ENCODE data around the gene PELI2. TPM values are rescaled to one million over a fixed set of nuclear protein-coding genes. Genes with fewer than 3 reads are reported as not detected.

Gene PELI2
- total RNA-seq, 2 donors from 2014 or later = 8.9 to 25.7 TPM

GRCh38 chr14:56244138-56244789 is 126.1 kb downstream of the PELI2 start:
- TF ChIP-seq POLR2AphosphoS5 (IDR thresholded peaks at IDR 0.05) (no peak), POLR2A (IDR thresholded peaks at IDR 0.05) (no peak), CTCF (IDR thresholded peaks at IDR 0.05) (no peak)
- 60% methylated on average over 5 of the region's 5 CpGs for WGBS
- Histone ChIP-seq H3K36me3 (no peaks in the 10 kb centered on the region), H3K27ac (no peak overlapping the region), H3K9me3 (no peaks in the 10 kb centered on the region), H3K27me3 (replicated peaks; ENCODE audit: insufficient read depth) (no peaks in the 10 kb centered on the region), H3K4me3 (no peak overlapping the region), H3K4me1 (replicated peaks) (no peaks in the 10 kb centered on the region)
- intact Hi-C loops (cut with DNase I) = no loop called here
- DNase-seq (ENCODE audit: low spot score) = no peak

DNA sequence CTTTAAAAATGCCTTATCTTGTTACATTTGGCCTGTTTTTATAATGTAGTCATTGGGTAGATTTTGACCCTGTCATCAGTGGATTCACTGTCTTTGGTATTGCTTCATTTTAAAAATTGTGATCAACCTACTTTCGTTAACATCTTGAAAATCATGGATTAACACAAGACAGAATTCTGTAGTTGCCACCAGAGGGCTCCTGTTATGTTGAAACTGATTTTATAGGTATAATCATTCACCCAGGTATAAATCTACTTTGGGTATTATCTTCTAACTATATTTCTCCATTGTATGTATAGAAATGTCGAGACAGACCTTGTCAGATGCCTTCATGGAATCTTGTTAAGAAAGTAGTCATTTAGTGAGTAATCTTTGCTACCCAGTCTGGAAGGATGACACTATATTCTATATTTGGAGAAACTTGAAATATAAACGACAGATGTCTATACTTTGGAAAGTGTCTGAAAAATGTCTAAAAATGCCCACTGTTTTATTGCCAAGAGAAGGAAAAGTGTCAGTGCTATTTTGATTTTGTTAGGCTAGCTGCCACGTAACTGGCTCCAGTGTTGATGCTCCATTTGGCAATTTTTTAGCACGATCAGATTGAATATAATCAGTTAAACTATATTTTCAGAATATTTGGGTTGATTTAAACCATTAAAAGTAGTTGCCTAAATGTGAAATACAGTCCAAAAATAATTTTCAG is 129.4 kb downstream of the PELI2 start:
- no peak for TF ChIP-seq POLR2AphosphoS5 (IDR thresholded peaks at IDR 0.05)
- TF ChIP-seq POLR2A (IDR thresholded peaks at IDR 0.05) = no peak
- TF ChIP-seq CTCF (IDR thresholded peaks at IDR 0.05) = peak in 2 of 4 experiments; percentile 21 to 37
- Histone ChIP-seq H3K4me3 (no peak overlapping the region), H3K4me1 (replicated peaks) (no peaks in the 10 kb centered on the region), H3K9me3 (no peaks in the 10 kb centered on the region), H3K27me3 (replicated peaks; ENCODE audit: insufficient read depth) (no peaks in the 10 kb centered on the region), H3K27ac (no peak overlapping the region), H3K36me3 (no peaks in the 10 kb centered on the region)
- intact Hi-C loops (cut with DNase I) = no loop called here
- WGBS = 72% methylated on average over 5 of the region's 5 CpGs
- no peak for DNase-seq (ENCODE audit: low spot score)

- TF ChIP-seq CTCF (IDR thresholded peaks at IDR 0.05) (no peak), POLR2A (IDR thresholded peaks at IDR 0.05) (no peak), POLR2AphosphoS5 (IDR thresholded peaks at IDR 0.05) (no peak)
- 87% methylated on average over 5 of the region's 5 CpGs for WGBS
- Histone ChIP-seq H3K4me1 (replicated peaks) (no peaks in the 10 kb centered on the region), H3K36me3 (no peaks in the 10 kb centered on the region), H3K4me3 (no peak overlapping the region), H3K9me3 (no peaks in the 10 kb centered on the region), H3K27ac (no peak overlapping the region), H3K27me3 (replicated peaks; ENCODE audit: insufficient read depth) (no peaks in the 10 kb centered on the region)
- no peak for DNase-seq (ENCODE audit: low spot score)
- intact Hi-C loops (cut with DNase I) = no loop called here
These were observed 130.2 kb downstream of the PELI2 start for GRCh38 chr14:56248442-56248841.

GRCh38 chr14:56261046-56261445 is 142.8 kb downstream of the PELI2 start:
- H3K27ac ChIP-seq = no peak overlapping the region
- DNase-seq (ENCODE audit: low spot score) = no peak
- H3K36me3 ChIP-seq = no peaks in the 10 kb centered on the region
- WGBS = 75% methylated on average over 4 of the region's 4 CpGs
- intact Hi-C loops (cut with DNase I) = no loop called here
- TF ChIP-seq POLR2A (IDR thresholded peaks at IDR 0.05) (no peak), CTCF (IDR thresholded peaks at IDR 0.05) (no peak), POLR2AphosphoS5 (IDR thresholded peaks at IDR 0.05) (no peak)
- no peaks in the 10 kb centered on the region for H3K9me3 ChIP-seq
- H3K4me3 ChIP-seq = no peak overlapping the region
- H3K27me3 ChIP-seq (replicated peaks; ENCODE audit: insufficient read depth) = no peaks in the 10 kb centered on the region
- no peaks in the 10 kb centered on the region for H3K4me1 ChIP-seq (replicated peaks)

GRCh38 chr14:56262530-56262929 is 144.3 kb downstream of the PELI2 start:
- H3K27ac ChIP-seq = no peak overlapping the region
- WGBS = 90% methylated on average over 3 of the region's 3 CpGs
- no peaks in the 10 kb centered on the region for H3K4me1 ChIP-seq (replicated peaks)
- H3K9me3 ChIP-seq = no peaks in the 10 kb centered on the region
- intact Hi-C loops (cut with DNase I) = no loop called here
- H3K4me3 ChIP-seq = no peak overlapping the region
- H3K36me3 ChIP-seq = no peaks in the 10 kb centered on the region
- no peaks in the 10 kb centered on the region for H3K27me3 ChIP-seq (replicated peaks; ENCODE audit: insufficient read depth)
- no peak for DNase-seq (ENCODE audit: low spot score)
- no peak for TF ChIP-seq CTCF (IDR thresholded peaks at IDR 0.05)
- no peak for TF ChIP-seq POLR2AphosphoS5 (IDR thresholded peaks at IDR 0.05)
- no peak for TF ChIP-seq POLR2A (IDR thresholded peaks at IDR 0.05)

All from prostate gland (tissue), 2 donors.